ENCODE data around the gene KIF5C. TPM values are rescaled to one million over a fixed set of nuclear protein-coding genes. Genes with fewer than 3 reads are reported as not detected.

The KIF5C gene
- total RNA-seq, 1 experiment from 2014 or later: 1.6 TPM

- Histone ChIP-seq H3K4me1 (ENCODE audit: control insufficient read depth, insufficient read depth, low read length) (no peaks in the 10 kb centered on the region), H3K27ac (ENCODE audit: low read length) (no peak overlapping the region), H3K9me3 (ENCODE audit: control insufficient read depth, insufficient read depth, low read depth, low read length) (no peaks in the 10 kb centered on the region), H3K4me3 (ENCODE audit: low read depth in 2 of 2, low read length in 2 of 2) (no peak overlapping the region), H3K27me3 (ENCODE audit: control insufficient read depth, insufficient read depth, low read length) (peaks cover 2% of the 10 kb centered on the region; the same call in 1 of the 2 replicates), H3K36me3 (ENCODE audit: control insufficient read depth, insufficient read depth, low read length) (no peaks in the 10 kb centered on the region)
- TF ChIP-seq CTCF (IDR thresholded peaks at IDR 0.05) (no peak), POLR2AphosphoS5 (IDR thresholded peaks at IDR 0.05; ENCODE audit: low read depth, low read length) (no peak), REST (IDR thresholded peaks at IDR 0.05; ENCODE audit: insufficient read depth in 1 of 2, low read depth in 2 of 2, low read length in 1 of 2) (no peak), TCF7L2 (IDR thresholded peaks at IDR 0.05; ENCODE audit: low read depth, low read length) (no peak), SIN3A (IDR thresholded peaks at IDR 0.05; ENCODE audit: borderline replicate concordance, insufficient read depth, low read depth, low read length) (no peak)
- CTCF ChIA-PET: interaction anchor here (0.9 kb wide), 1 partner anchor 542 kb away, joined by 3 read pairs; no protein-coding TSS in a partner anchor
- intact Hi-C loops (cut with micrococcal nuclease; ENCODE audit: unreplicated experiment): no loop called here
- DNase-seq (ENCODE audit: low read depth, low spot score) (no peak), ATAC-seq (no peak)
- POLR2A ChIA-PET: no interaction called here
- in situ Hi-C loops (cut with HindIII; ENCODE audit: low pct_unique_long_range_greater_than_20kb, low sequenced_read_pairs): no loop called here
- no TSS peak for BruUV-seq (replicated peaks)
Observed at GRCh38 chr2:149018981-149019380, 144.0 kb downstream of the KIF5C start.

GRCh38 chr2:149019768-149020167, 144.7 kb downstream of the KIF5C start:
- no peak for ATAC-seq
- Histone ChIP-seq H3K4me3 (ENCODE audit: low read depth in 2 of 2, low read length in 2 of 2) (no peak overlapping the region), H3K4me1 (ENCODE audit: control insufficient read depth, insufficient read depth, low read length) (no peaks in the 10 kb centered on the region), H3K9me3 (ENCODE audit: control insufficient read depth, insufficient read depth, low read depth, low read length) (no peaks in the 10 kb centered on the region), H3K27me3 (ENCODE audit: control insufficient read depth, insufficient read depth, low read length) (peaks cover 4% of the 10 kb centered on the region), H3K36me3 (ENCODE audit: control insufficient read depth, insufficient read depth, low read length) (no peaks in the 10 kb centered on the region), H3K27ac (ENCODE audit: low read length) (no peak overlapping the region)
- no peak for TF ChIP-seq TCF7L2 (IDR thresholded peaks at IDR 0.05; ENCODE audit: low read depth, low read length)
- no peak for TF ChIP-seq CTCF (IDR thresholded peaks at IDR 0.05)
- intact Hi-C loops (cut with micrococcal nuclease; ENCODE audit: unreplicated experiment): loop anchor here (10.0 kb wide), 1 partner anchor 285 kb away; no protein-coding TSS in a partner anchor
- ChIA-PET POLR2A (no interaction called here), CTCF (interaction anchor here (0.9 kb wide), 1 partner anchor 541 kb away, joined by 3 read pairs; no protein-coding TSS in a partner anchor)
- in situ Hi-C loops (cut with HindIII; ENCODE audit: low pct_unique_long_range_greater_than_20kb, low sequenced_read_pairs): no loop called here
- DNase-seq (ENCODE audit: low read depth, low spot score): no peak
- BruUV-seq (replicated peaks): no TSS peak

Data from Panc1 (cell line).